Measurements from ENCODE around the gene SRD5A3.
"Not testable (repeated sequence)": the region's sequence is repeated elsewhere in the genome, so short reads cannot be mapped to it uniquely, and the experiment has no call there.

SRD5A3 gene

GRCh38 chr4:55345054-55345453, 988 bp upstream of the SRD5A3 start:
- no peak for TF ChIP-seq CTCF (IDR thresholded peaks at IDR 0.05; ENCODE audit: borderline replicate concordance, insufficient read depth, low read depth, low read length)
- no peak overlapping the region for H3K4me3 ChIP-seq (ENCODE audit: low read depth, low read length)

GRCh38 chr4:55346851-55347255, 811 bp downstream of the SRD5A3 start:
- peak overlapping the region; percentile 71 for H3K4me3 ChIP-seq (ENCODE audit: low read depth, low read length)
- no peak for TF ChIP-seq CTCF (IDR thresholded peaks at IDR 0.05; ENCODE audit: borderline replicate concordance, insufficient read depth, low read depth, low read length)

- TF ChIP-seq CTCF (IDR thresholded peaks at IDR 0.05; ENCODE audit: borderline replicate concordance, insufficient read depth, low read depth, low read length) = no peak
- H3K4me3 ChIP-seq (ENCODE audit: low read depth, low read length) = no peak overlapping the region
Measured at GRCh38 chr4:55347610-55348228, 1.7 kb downstream of the SRD5A3 start.

GRCh38 chr4:55348466-55348865, 2.4 kb downstream of the SRD5A3 start:
- TF ChIP-seq CTCF (IDR thresholded peaks at IDR 0.05; ENCODE audit: borderline replicate concordance, insufficient read depth, low read depth, low read length) = no peak
- H3K4me3 ChIP-seq (ENCODE audit: low read depth, low read length) = no peak overlapping the region

GRCh38 chr4:55350870-55351269, 4.8 kb downstream of the SRD5A3 start:
- H3K4me3 ChIP-seq (ENCODE audit: low read depth, low read length) = not testable (repeated sequence)

- TF ChIP-seq CTCF (IDR thresholded peaks at IDR 0.05; ENCODE audit: borderline replicate concordance, insufficient read depth, low read depth, low read length) = no peak
- no peak overlapping the region for H3K4me3 ChIP-seq (ENCODE audit: low read depth, low read length)
Measured at GRCh38 chr4:55351824-55352223, 5.8 kb downstream of the SRD5A3 start.

GRCh38 chr4:55352726-55353125, 6.7 kb downstream of the SRD5A3 start:
- TF ChIP-seq CTCF (IDR thresholded peaks at IDR 0.05; ENCODE audit: borderline replicate concordance, insufficient read depth, low read depth, low read length) = no peak
- H3K4me3 ChIP-seq (ENCODE audit: low read depth, low read length) = no peak overlapping the region

GRCh38 chr4:55353228-55353747, 7.2 kb downstream of the SRD5A3 start:
- not testable (repeated sequence) for H3K4me3 ChIP-seq (ENCODE audit: low read depth, low read length)

All from GM12875 (cell line).